ENCODE measurements around the gene NEU4.
A peak's percentile ranks its signal among the peaks of the same experiment; 100 is the strongest.

NEU4 gene

DNA sequence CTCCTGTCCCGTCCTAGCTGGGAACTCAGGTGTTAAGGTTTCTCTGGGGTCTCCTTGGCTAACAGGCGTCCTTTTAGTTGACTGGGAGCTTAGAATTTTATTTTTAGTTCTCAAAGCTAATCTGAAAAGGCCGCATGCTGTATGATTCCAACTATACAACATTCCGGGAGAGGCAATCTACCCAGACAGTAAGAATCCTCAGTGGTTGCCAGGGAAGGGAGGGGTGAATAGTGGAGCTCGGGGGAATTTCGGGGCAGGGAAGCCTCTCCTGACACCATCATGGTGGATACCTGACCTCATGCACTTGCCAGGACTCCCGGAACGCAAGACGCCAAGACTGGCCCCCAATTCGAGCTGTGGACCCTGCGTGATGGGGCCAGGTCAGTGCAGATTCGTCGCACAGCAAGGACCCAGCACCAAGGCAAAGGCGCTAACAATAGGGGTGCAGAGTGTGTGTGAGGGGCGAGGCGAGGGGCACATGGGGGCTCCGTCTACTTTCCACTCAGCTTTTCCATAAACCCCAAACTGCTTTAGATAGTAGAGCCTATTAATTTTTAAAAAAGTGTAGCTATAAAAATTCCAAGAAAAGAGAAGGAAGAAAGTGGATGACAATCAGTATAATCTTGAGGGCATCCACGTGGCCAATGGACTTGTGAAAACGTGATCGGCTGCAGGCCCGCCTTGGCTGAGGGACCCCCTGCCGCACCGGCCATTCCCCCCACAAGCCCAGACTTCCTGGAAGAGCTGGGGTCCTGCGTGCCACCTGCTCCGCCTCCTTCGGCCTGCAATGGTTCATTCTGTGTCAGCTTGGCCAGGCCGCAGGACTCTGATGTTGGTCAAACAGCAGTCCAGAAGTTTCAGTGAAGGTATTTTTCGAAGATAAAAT, 32.4 kb downstream of the NEU4 start:
- H3K4me1 Mint-ChIP-seq: peaks cover 39% of the 10 kb centered on the region
- H3K27ac Mint-ChIP-seq: no peak overlapping the region
- peaks cover 35% of the 10 kb centered on the region for H3K27me3 Mint-ChIP-seq (ENCODE audit: low read depth, poor library complexity)
- DNase-seq: no peak
- no peaks in the 10 kb centered on the region for H3K36me3 Mint-ChIP-seq (ENCODE audit: low read depth)
- TF ChIP-seq, protein P1, sequence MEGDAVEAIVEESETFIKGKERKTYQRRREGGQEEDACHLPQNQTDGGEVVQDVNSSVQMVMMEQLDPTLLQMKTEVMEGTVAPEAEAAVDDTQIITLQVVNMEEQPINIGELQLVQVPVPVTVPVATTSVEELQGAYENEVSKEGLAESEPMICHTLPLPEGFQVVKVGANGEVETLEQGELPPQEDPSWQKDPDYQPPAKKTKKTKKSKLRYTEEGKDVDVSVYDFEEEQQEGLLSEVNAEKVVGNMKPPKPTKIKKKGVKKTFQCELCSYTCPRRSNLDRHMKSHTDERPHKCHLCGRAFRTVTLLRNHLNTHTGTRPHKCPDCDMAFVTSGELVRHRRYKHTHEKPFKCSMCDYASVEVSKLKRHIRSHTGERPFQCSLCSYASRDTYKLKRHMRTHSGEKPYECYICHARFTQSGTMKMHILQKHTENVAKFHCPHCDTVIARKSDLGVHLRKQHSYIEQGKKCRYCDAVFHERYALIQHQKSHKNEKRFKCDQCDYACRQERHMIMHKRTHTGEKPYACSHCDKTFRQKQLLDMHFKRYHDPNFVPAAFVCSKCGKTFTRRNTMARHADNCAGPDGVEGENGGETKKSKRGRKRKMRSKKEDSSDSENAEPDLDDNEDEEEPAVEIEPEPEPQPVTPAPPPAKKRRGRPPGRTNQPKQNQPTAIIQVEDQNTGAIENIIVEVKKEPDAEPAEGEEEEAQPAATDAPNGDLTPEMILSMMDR (IDR thresholded peaks at IDR 0.05): no peak
- H3K9me3 Mint-ChIP-seq: peaks cover 11% of the 10 kb centered on the region
- H3K4me3 Mint-ChIP-seq: no peak overlapping the region

DNA sequence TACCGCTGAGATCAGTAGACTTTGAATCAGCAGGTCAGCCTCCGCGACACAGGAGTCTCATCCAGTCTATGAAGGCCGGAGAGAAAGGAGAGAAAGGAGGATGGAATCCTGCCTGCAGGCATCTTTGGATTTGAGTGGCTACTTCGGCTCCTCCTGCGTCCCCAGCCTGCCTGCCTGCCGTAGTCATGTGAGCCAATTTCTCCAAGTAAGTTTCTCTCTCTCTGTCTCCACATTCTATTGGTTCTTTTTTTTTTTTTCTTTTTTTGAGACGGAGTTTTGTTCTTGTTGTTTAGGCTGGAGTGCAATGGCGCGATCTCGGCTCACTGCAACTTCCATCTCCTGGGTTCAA, 33.0 kb downstream of the NEU4 start:
- Mint-ChIP-seq H3K9me3 (peaks cover 7% of the 10 kb centered on the region), H3K27me3 (ENCODE audit: low read depth, poor library complexity) (peaks cover 39% of the 10 kb centered on the region), H3K36me3 (ENCODE audit: low read depth) (no peaks in the 10 kb centered on the region), H3K27ac (no peak overlapping the region), H3K4me3 (no peak overlapping the region), H3K4me1 (peaks cover 35% of the 10 kb centered on the region)
- DNase-seq: no peak
- TF ChIP-seq, protein P1 (IDR thresholded peaks at IDR 0.05): no peak

DNA sequence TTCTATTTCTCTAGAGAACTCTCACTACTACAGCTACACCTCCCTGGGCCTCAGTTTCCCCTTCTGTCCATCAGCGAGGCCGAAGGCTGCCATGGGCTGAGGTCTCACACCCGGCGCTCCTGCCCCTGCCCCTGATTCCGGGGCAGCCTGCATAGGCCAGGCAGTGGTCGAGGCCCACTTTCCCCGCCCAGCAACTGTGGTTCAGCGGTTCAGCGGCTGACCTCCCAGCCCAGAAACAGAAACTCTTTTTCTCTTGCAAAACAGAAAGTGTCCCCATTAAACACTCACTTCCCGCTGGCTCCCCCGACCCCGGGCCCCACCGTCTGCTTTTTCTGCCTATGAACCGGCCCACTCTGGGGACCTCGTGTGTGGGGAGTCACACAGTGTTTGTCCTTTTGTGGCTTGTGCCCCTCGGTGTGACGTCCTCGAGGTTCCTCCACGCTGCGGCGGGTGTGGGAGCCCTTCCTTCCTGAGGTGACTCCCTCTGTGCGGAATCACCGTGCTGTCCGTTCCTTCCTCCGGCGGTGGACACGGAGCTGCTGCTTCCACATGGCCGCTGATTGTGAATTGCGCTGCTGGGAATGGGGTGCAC, 33.7 kb downstream of the NEU4 start:
- TF ChIP-seq, protein P1 (IDR thresholded peaks at IDR 0.05): no peak
- Mint-ChIP-seq H3K4me1 (peaks cover 29% of the 10 kb centered on the region), H3K9me3 (peaks cover 3% of the 10 kb centered on the region), H3K36me3 (ENCODE audit: low read depth) (no peaks in the 10 kb centered on the region), H3K4me3 (peak overlapping the region; percentile 30), H3K27ac (no peak overlapping the region), H3K27me3 (ENCODE audit: low read depth, poor library complexity) (peaks cover 39% of the 10 kb centered on the region)
- DNase-seq: no peak

DNA sequence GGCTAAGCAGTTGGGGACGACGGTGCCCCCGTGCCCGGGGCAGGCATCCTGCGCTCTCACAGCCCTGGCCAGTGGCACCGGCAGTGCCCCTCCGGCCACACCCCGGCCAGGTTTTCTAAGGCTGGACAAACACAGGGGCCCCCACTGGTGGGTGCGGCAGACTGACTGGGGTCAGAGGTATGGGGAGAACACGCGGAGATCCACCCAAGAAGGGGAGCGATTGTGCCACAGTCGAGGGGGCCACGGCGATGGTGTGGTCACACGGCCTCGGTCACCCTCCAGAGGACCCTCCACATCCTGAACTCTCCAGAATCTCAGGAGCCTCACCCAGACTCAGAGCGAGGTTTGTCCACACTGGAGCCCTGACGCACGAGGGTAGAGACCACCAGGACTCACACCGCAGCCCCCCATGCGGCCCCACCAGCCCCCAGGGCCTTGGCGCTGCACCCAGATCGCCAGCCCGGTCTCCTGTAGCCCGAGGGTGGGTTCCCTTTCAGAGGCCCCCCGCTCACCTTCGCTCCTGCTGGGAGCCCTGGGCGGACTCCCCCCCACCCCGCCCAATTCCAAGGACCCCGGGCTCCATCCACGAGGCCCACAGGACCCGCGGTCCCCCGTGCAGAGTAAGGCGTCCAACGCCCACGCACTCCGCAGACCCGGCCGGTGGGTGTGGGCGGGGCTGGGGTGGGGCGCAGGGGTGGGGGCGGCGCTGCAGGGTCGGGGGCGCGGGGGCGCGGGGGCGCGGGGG, 34.5 kb downstream of the NEU4 start:
- Mint-ChIP-seq H3K4me3 (no peak overlapping the region), H3K36me3 (ENCODE audit: low read depth) (no peaks in the 10 kb centered on the region), H3K27me3 (ENCODE audit: low read depth, poor library complexity) (peaks cover 39% of the 10 kb centered on the region), H3K4me1 (peaks cover 27% of the 10 kb centered on the region), H3K27ac (no peak overlapping the region), H3K9me3 (peaks cover 3% of the 10 kb centered on the region)
- no peak for DNase-seq
- TF ChIP-seq, protein P1 (IDR thresholded peaks at IDR 0.05): no peak

DNA sequence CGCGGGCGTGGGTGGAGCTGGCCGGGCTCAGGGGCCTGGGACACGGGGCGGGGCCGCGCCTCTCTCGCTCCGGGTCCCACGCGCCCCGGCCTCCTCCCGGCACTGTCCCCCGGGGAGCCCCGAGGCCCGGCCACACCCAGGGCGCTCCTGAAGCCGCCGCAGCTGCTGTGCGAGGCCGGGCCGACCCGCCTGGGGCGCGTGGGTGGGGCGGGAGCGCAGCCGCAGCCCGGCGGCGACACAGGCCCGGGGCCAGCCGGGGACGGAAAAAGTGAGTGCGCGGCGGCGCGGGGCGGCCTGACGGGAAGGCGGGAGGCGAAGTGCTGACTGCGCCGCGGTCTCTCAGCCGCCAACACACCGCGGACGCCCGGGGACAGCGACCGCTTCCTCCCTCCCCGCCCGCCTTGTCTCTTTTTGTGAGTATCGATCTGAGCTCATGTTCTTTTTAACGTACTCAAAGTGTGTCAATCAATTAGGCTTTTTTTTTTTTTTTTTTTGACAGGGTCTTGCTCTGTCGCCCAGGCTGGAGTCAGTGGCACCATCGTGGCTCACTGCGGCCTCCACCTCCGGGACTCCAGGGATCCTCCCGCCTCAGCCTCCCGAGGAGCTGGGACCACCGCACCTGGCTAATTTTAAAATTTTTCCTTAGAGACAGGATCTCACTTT, 35.2 kb downstream of the NEU4 start:
- Mint-ChIP-seq H3K27ac (no peak overlapping the region), H3K4me1 (peaks cover 27% of the 10 kb centered on the region), H3K4me3 (peak overlapping the region; percentile 80), H3K36me3 (ENCODE audit: low read depth) (no peaks in the 10 kb centered on the region), H3K27me3 (ENCODE audit: low read depth, poor library complexity) (peaks cover 40% of the 10 kb centered on the region), H3K9me3 (no peaks in the 10 kb centered on the region)
- TF ChIP-seq, protein P1 (IDR thresholded peaks at IDR 0.05): no peak
- peak; percentile 77 for DNase-seq
